ENCODE results near the gene TSPAN9.

Gene TSPAN9

GRCh38 chr12:3243376-3244084 lies 166.4 kb downstream of the TSPAN9 start:
- DNase-seq (ENCODE audit: low read depth in 2 of 3, low spot score in 1 of 3): no peak

GRCh38 chr12:3244219-3244750 lies 167.1 kb downstream of the TSPAN9 start:
- DNase-seq (ENCODE audit: low read depth in 2 of 3, low spot score in 1 of 3): no peak

- DNase-seq (ENCODE audit: low read depth in 2 of 3, low spot score in 1 of 3): no peak
Observed at GRCh38 chr12:3246253-3246652, 169.1 kb downstream of the TSPAN9 start.

GRCh38 chr12:3247077-3247476 lies 169.9 kb downstream of the TSPAN9 start:
- no peak for DNase-seq (ENCODE audit: low read depth in 2 of 3, low spot score in 1 of 3)

GRCh38 chr12:3247629-3248161 lies 170.5 kb downstream of the TSPAN9 start:
- no peak for DNase-seq (ENCODE audit: low read depth in 2 of 3, low spot score in 1 of 3)

GRCh38 chr12:3249081-3249800 lies 172.1 kb downstream of the TSPAN9 start:
- no peak for DNase-seq (ENCODE audit: low read depth in 2 of 3, low spot score in 1 of 3)

- no peak for DNase-seq (ENCODE audit: low read depth in 2 of 3, low spot score in 1 of 3)
Observed at GRCh38 chr12:3250034-3250433, 172.9 kb downstream of the TSPAN9 start.

GRCh38 chr12:3250576-3250975 lies 173.4 kb downstream of the TSPAN9 start:
- DNase-seq (ENCODE audit: low read depth in 2 of 3, low spot score in 1 of 3): no peak

GRCh38 chr12:3251067-3251466 lies 173.9 kb downstream of the TSPAN9 start:
- DNase-seq (ENCODE audit: low read depth in 2 of 3, low spot score in 1 of 3): no peak

GRCh38 chr12:3251691-3252090 lies 174.5 kb downstream of the TSPAN9 start:
- no peak for DNase-seq (ENCODE audit: low read depth in 2 of 3, low spot score in 1 of 3)

- no peak for DNase-seq (ENCODE audit: low read depth in 2 of 3, low spot score in 1 of 3)
Observed at GRCh38 chr12:3252450-3252891, 175.3 kb downstream of the TSPAN9 start.

- no peak for DNase-seq (ENCODE audit: low read depth in 2 of 3, low spot score in 1 of 3)
Observed at GRCh38 chr12:3253682-3254275, 176.6 kb downstream of the TSPAN9 start.

GRCh38 chr12:3255057-3255456 lies 177.9 kb downstream of the TSPAN9 start:
- DNase-seq (ENCODE audit: low read depth in 2 of 3, low spot score in 1 of 3): no peak

- DNase-seq (ENCODE audit: low read depth in 2 of 3, low spot score in 1 of 3): no peak
Observed at GRCh38 chr12:3256103-3256631, 179.0 kb downstream of the TSPAN9 start.

- DNase-seq (ENCODE audit: low read depth in 2 of 3, low spot score in 1 of 3): no peak
Observed at GRCh38 chr12:3257411-3257810, 180.2 kb downstream of the TSPAN9 start.

GRCh38 chr12:3259973-3260372 lies 182.8 kb downstream of the TSPAN9 start:
- no peak for DNase-seq (ENCODE audit: low read depth in 2 of 3, low spot score in 1 of 3)

- DNase-seq (ENCODE audit: low read depth in 2 of 3, low spot score in 1 of 3): no peak
Observed at GRCh38 chr12:3261782-3262359, 184.7 kb downstream of the TSPAN9 start.

GRCh38 chr12:3262470-3262869 lies 185.3 kb downstream of the TSPAN9 start:
- DNase-seq (ENCODE audit: low read depth in 2 of 3, low spot score in 1 of 3): no peak

GRCh38 chr12:3263282-3263681 lies 186.1 kb downstream of the TSPAN9 start:
- no peak for DNase-seq (ENCODE audit: low read depth in 2 of 3, low spot score in 1 of 3)

GRCh38 chr12:3263939-3264922 lies 187.1 kb downstream of the TSPAN9 start:
- no peak for DNase-seq (ENCODE audit: low read depth in 2 of 3, low spot score in 1 of 3)

Data from stimulated activated CD4-positive, alpha-beta T cell treated with anti-CD3 and anti-CD28 coated beads, Interleukin-12 subunit alpha, Interleukin-12 subunit beta, amount 100 ng/mL, for 48 hours (primary cell).